Peyer's patch (tissue), 4 donors: ENCODE data around the gene ETS2.

ENCODE experiments used
- CTCF ChIP-seq, 6 experiments: fragments of 450-650 bp in 4 of 6; fragments of 200-600 bp in 2 of 6; sonication (generic) in 1 of 6; IDR thresholded peaks; one replicate each; pipeline ENCODE4 v1.5.1; 2017 to 2019; ENCODE audit warnings: antibody characterized with exemption in 6 of 6, mild to moderate bottlenecking in 3 of 6, moderate library complexity in 1 of 6
- POLR2A ChIP-seq, 2 donors: fragments of 450-650 bp; IDR thresholded peaks; one replicate each; pipeline ENCODE4 v1.5.1; 2017; ENCODE audit warnings: antibody characterized with exemption in 2 of 2, mild to moderate bottlenecking in 2 of 2, moderate library complexity in 2 of 2

DNA sequence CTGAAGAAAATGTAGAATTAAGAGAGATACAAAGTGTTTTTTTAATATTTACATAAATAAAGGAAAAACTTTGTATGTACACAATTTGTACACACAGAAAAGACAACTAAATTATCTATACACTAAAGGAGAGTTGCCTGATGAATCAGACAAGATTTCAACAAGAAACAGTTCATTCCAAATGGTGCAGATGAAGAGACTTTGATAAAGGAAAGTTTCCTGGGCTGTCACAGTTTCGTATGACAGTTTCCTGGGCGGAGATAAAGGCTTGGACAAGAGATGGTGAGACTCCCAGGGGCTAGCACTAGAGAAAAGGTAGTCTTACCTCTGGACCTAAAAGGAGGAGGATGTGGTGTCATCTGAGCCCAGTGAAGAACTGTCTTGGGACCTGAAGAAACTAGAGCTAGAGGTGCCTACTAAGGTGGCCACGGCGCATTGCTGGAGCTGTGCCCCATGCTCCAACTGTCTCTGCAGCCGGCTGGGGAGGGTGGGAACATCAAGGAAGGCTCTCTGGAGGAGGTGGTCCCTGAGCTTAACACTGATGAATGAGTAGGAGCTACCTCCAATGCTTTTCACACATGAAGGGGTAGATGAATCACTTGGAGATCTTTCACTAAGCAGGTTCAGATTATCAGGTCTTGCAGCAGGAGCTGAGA lies 32.2 kb downstream of the ETS2 start:
- TF ChIP-seq CTCF (IDR thresholded peaks at IDR 0.05) = no peak
- TF ChIP-seq POLR2A (IDR thresholded peaks at IDR 0.05) = no peak
